ENCODE data around the gene KRTAP4-3.
"Not testable (repeated sequence)": the region's sequence is repeated elsewhere in the genome, so short reads cannot be mapped to it uniquely, and the experiment has no call there.

Gene KRTAP4-3

GRCh38 chr17:41117846-41118386 is 50.1 kb downstream of the KRTAP4-3 start, which contains the start of gene KRTAP4-11:
Gene KRTAP4-11, minus strand, starts transcription at chr17:41118373. Its CDS starts 58 bp downstream, at chr17:41118315.
- DNase-seq (ENCODE audit: low read depth in 2 of 2) = not testable (repeated sequence)

Data from activated CD8-positive, alpha-beta memory T cell treated with anti-CD3 and anti-CD28 coated beads for 4 hours (primary cell).